IPS-15b (cell line): ENCODE measurements around the gene MPHOSPH6.
"Not testable (repeated sequence)": the region's sequence is repeated elsewhere in the genome, so short reads cannot be mapped to it uniquely, and the experiment has no call there.

ENCODE experiments used
- H3K27me3 ChIP-seq: one replicate; pipeline ENCODE4 v1.6.1; 2013; ENCODE audit warnings: low read length; ENCODE audit not compliant: control insufficient read depth, insufficient read depth
- H3K36me3 ChIP-seq: one replicate; pipeline ENCODE4 v1.6.1; 2013; ENCODE audit warnings: low read length; ENCODE audit not compliant: control insufficient read depth, insufficient read depth
- H3K4me1 ChIP-seq: one replicate; pipeline ENCODE4 v1.6.1; 2013; ENCODE audit warnings: mild to moderate bottlenecking, low read length; ENCODE audit not compliant: control insufficient read depth, insufficient read depth
- H3K4me3 ChIP-seq: one replicate; pipeline ENCODE4 v1.5.1; 2013; ENCODE audit warnings: low read depth, low read length
- H3K9ac ChIP-seq: one replicate; pipeline ENCODE4 v1.6.1; 2013; ENCODE audit warnings: low read depth, mild to moderate bottlenecking, low read length
- H3K9me3 ChIP-seq: one replicate; pipeline ENCODE4 v1.6.1; 2013; ENCODE audit warnings: mild to moderate bottlenecking, low read length; ENCODE audit not compliant: control insufficient read depth, insufficient read depth

Gene MPHOSPH6, protein sequence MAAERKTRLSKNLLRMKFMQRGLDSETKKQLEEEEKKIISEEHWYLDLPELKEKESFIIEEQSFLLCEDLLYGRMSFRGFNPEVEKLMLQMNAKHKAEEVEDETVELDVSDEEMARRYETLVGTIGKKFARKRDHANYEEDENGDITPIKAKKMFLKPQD

GRCh38 chr16:82169861-82170845, at the start of gene MPHOSPH6:
TSS of gene MPHOSPH6 (minus strand) at chr16:82170224. CDS start at chr16:82170175, 49 bp downstream.
- Histone ChIP-seq H3K9ac (peak within 1 kb of the TSS; percentile 90), H3K27me3 (peaks cover 24% of the 10 kb centered on the region), H3K9me3 (no peaks in the 10 kb centered on the region), H3K36me3 (peaks cover 5% of the 10 kb centered on the region), H3K4me1 (peaks cover 2% of the 10 kb centered on the region), H3K4me3 (peak within 1 kb of the TSS; percentile 72)

DNA sequence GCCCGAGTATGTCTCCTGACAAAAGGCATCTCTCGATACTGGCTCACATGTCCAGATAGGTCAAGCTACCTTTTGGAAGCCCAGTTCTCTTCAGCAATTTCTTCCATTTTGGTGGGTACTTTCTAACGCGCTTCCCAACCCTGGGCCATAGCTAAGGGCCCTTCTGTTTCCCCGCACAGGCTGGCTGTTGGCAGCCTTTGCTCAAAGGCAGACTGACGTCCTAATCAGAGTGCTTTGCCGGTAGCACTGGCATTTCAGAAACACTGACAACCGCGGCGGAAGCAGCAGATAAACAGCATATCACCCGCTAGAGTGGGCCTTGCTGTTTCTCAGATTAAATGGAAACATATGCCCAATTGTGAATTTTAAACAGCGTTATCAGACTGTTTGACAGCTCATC, 49.3 kb upstream of the MPHOSPH6 start:
- Histone ChIP-seq H3K27me3 (no peaks in the 10 kb centered on the region), H3K36me3 (no peaks in the 10 kb centered on the region), H3K9ac (no peak overlapping the region), H3K4me3 (no peak overlapping the region), H3K4me1 (no peaks in the 10 kb centered on the region), H3K9me3 (no peaks in the 10 kb centered on the region)

- not testable (repeated sequence) for H3K27me3 ChIP-seq, H3K36me3 ChIP-seq, H3K9me3 ChIP-seq, H3K9ac ChIP-seq, H3K4me3 ChIP-seq, H3K4me1 ChIP-seq
Measured at GRCh38 chr16:82209314-82209713, 39.3 kb upstream of the MPHOSPH6 start.

DNA sequence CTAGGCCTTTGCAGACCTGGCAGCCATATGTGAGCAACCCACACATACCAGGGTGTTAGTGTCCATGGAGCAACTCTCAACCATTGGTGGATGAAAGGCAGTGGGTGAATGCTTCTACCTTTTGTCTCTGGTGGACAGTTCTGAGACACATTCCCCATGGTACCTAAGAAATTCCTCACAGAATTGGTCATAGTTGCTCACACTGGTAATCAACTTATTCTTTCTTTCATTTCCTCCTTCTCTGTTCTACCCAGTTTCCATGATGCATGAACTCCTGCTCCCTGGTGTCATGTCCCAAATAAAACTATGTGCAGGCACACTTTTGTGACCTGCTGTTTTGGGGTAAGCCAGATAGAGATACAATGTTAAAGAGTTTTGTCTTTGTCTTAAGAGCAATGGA, 33.2 kb upstream of the MPHOSPH6 start:
- Histone ChIP-seq H3K27me3 (no peaks in the 10 kb centered on the region), H3K9me3 (no peaks in the 10 kb centered on the region), H3K36me3 (no peaks in the 10 kb centered on the region), H3K4me3 (no peak overlapping the region), H3K4me1 (no peaks in the 10 kb centered on the region), H3K9ac (no peak overlapping the region)

- no peaks in the 10 kb centered on the region for H3K36me3 ChIP-seq
- no peak overlapping the region for H3K4me3 ChIP-seq
- no peaks in the 10 kb centered on the region for H3K9me3 ChIP-seq
- H3K4me1 ChIP-seq = no peaks in the 10 kb centered on the region
- H3K27me3 ChIP-seq = no peaks in the 10 kb centered on the region
- H3K9ac ChIP-seq = no peak overlapping the region
Measured at GRCh38 chr16:82201926-82202325, 31.9 kb upstream of the MPHOSPH6 start.

- H3K36me3 ChIP-seq = no peaks in the 10 kb centered on the region
Measured at GRCh38 chr16:82201351-82201750, 31.3 kb upstream of the MPHOSPH6 start.

GRCh38 chr16:82199209-82199608, 29.2 kb upstream of the MPHOSPH6 start:
- H3K9ac ChIP-seq = no peak overlapping the region
- H3K4me3 ChIP-seq = no peak overlapping the region
- no peaks in the 10 kb centered on the region for H3K27me3 ChIP-seq
- H3K36me3 ChIP-seq = no peaks in the 10 kb centered on the region
- H3K4me1 ChIP-seq = no peaks in the 10 kb centered on the region
- H3K9me3 ChIP-seq = no peaks in the 10 kb centered on the region

More at GRCh38 chr16:82201351-82201750, 31.3 kb upstream of the MPHOSPH6 start:
- no peaks in the 10 kb centered on the region for H3K4me1 ChIP-seq
- H3K9me3 ChIP-seq = no peaks in the 10 kb centered on the region
- H3K4me3 ChIP-seq = no peak overlapping the region
- no peak overlapping the region for H3K9ac ChIP-seq
- no peaks in the 10 kb centered on the region for H3K27me3 ChIP-seq

GRCh38 chr16:82197540-82198240, 27.7 kb upstream of the MPHOSPH6 start:
- Histone ChIP-seq H3K9me3 (no peaks in the 10 kb centered on the region), H3K27me3 (no peaks in the 10 kb centered on the region), H3K9ac (no peak overlapping the region), H3K36me3 (no peaks in the 10 kb centered on the region), H3K4me3 (no peak overlapping the region), H3K4me1 (no peaks in the 10 kb centered on the region)

DNA sequence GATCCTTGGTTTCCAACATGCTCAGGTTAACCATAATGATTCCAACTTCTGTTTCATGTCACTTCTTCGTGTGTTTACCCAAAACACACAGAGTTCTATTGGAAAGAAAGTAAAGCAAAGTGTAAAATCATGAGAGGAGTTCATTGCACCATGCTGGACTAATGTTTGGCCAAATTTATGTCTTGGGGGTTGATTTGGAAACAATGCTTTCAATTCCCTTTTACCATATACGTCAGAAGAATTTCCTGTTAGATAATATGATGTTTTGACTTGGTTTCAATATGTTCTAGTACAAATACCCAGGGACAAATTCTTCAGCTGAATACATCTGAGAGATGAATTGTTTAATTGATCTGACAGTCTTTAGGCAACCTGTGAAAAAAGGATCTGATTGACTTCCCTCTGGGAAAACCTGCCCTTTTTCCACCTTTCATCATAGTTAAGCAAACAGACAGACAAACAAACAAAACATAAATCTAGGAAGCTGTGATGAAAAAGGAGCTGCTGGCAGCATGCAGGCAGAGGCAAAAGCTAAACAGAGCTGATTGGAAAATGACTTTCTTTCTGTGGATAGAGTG, 26.0 kb upstream of the MPHOSPH6 start:
- Histone ChIP-seq H3K9me3 (no peaks in the 10 kb centered on the region), H3K4me3 (no peak overlapping the region), H3K9ac (no peak overlapping the region), H3K27me3 (no peaks in the 10 kb centered on the region), H3K36me3 (no peaks in the 10 kb centered on the region), H3K4me1 (no peaks in the 10 kb centered on the region)

DNA sequence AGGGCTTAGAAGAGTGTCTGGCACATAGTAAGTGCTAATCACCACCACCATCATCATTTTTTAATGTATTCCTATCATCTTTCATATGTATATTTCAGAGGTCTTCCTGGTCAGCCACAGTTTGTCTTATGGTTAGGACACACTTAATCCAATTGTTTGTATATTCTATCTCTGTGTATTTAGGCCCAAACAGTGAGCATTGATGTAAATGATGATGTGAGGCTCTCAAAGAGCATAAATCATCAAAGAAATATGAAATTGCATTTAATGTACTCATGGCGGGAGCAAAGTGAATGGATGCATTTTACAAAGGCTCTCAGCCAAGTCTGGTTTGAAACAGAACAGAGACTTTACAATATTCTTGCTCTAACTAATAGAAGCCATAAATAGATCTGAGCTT, 24.1 kb upstream of the MPHOSPH6 start:
- Histone ChIP-seq H3K4me3 (no peak overlapping the region), H3K4me1 (no peaks in the 10 kb centered on the region), H3K9me3 (no peaks in the 10 kb centered on the region), H3K27me3 (no peaks in the 10 kb centered on the region), H3K9ac (no peak overlapping the region), H3K36me3 (no peaks in the 10 kb centered on the region)

DNA sequence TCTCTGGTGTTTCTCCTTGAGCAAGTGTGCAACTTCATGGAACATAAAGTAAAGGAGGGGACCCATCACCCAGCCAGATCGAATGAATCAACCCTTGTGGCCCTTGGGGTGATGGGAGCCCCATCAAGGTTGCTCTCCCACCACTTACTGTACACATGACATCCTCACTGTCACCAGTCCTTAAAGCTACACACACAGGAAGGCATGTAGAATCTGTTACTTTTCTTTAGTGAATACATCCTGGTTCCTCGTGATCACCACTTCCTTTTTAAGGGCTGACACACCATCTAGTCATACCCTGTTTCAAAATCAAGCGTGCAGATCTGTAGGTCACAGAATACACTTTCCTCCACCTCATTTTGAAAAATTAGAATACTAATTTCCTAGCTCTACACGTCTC, 22.6 kb upstream of the MPHOSPH6 start:
- Histone ChIP-seq H3K9me3 (no peaks in the 10 kb centered on the region), H3K27me3 (no peaks in the 10 kb centered on the region), H3K4me3 (no peak overlapping the region), H3K4me1 (no peaks in the 10 kb centered on the region), H3K36me3 (no peaks in the 10 kb centered on the region), H3K9ac (no peak overlapping the region)
